ENCODE measurements around the gene HEXB.

The HEXB gene

GRCh38 chr5:74643111-74643562 lies 41.9 kb upstream of the HEXB start:
- Mint-ChIP-seq H3K4me1 (peaks cover 41% of the 10 kb centered on the region), H3K9me3 (no peaks in the 10 kb centered on the region), H3K27ac (no peak overlapping the region), H3K36me3 (ENCODE audit: low read depth) (no peaks in the 10 kb centered on the region), H3K4me3 (no peak overlapping the region), H3K27me3 (ENCODE audit: low read depth, poor library complexity) (peaks cover 15% of the 10 kb centered on the region)
- DNase-seq: no peak
- TF ChIP-seq CTCF (IDR thresholded peaks at IDR 0.05): no peak

GRCh38 chr5:74647096-74647495 lies 37.9 kb upstream of the HEXB start:
- no peak for TF ChIP-seq CTCF (IDR thresholded peaks at IDR 0.05)
- H3K4me3 Mint-ChIP-seq: no peak overlapping the region
- H3K27me3 Mint-ChIP-seq (ENCODE audit: low read depth, poor library complexity): peaks cover 15% of the 10 kb centered on the region
- no peaks in the 10 kb centered on the region for H3K9me3 Mint-ChIP-seq
- H3K4me1 Mint-ChIP-seq: peaks cover 35% of the 10 kb centered on the region
- no peak overlapping the region for H3K27ac Mint-ChIP-seq
- DNase-seq: no peak
- H3K36me3 Mint-ChIP-seq (ENCODE audit: low read depth): no peaks in the 10 kb centered on the region

- no peaks in the 10 kb centered on the region for H3K36me3 Mint-ChIP-seq (ENCODE audit: low read depth)
- no peaks in the 10 kb centered on the region for H3K9me3 Mint-ChIP-seq
- TF ChIP-seq CTCF (IDR thresholded peaks at IDR 0.05): peak; percentile 76
- H3K27me3 Mint-ChIP-seq (ENCODE audit: low read depth, poor library complexity): peaks cover 7% of the 10 kb centered on the region
- peaks cover 21% of the 10 kb centered on the region for H3K4me1 Mint-ChIP-seq
- no peak overlapping the region for H3K27ac Mint-ChIP-seq
- DNase-seq: peak; percentile 36
- peak overlapping the region; percentile 48 for H3K4me3 Mint-ChIP-seq
Observed at GRCh38 chr5:74648835-74649293, 36.2 kb upstream of the HEXB start.

GRCh38 chr5:74649421-74649973 lies 35.5 kb upstream of the HEXB start:
- no peak for TF ChIP-seq CTCF (IDR thresholded peaks at IDR 0.05)
- peaks cover 22% of the 10 kb centered on the region for H3K4me1 Mint-ChIP-seq
- H3K9me3 Mint-ChIP-seq: no peaks in the 10 kb centered on the region
- no peaks in the 10 kb centered on the region for H3K36me3 Mint-ChIP-seq (ENCODE audit: low read depth)
- H3K27me3 Mint-ChIP-seq (ENCODE audit: low read depth, poor library complexity): peaks cover 7% of the 10 kb centered on the region
- H3K27ac Mint-ChIP-seq: no peak overlapping the region
- DNase-seq: no peak
- H3K4me3 Mint-ChIP-seq: no peak overlapping the region

GRCh38 chr5:74651710-74652109 lies 33.3 kb upstream of the HEXB start:
- no peak for DNase-seq
- H3K4me1 Mint-ChIP-seq: peaks cover 26% of the 10 kb centered on the region
- H3K9me3 Mint-ChIP-seq: no peaks in the 10 kb centered on the region
- H3K27ac Mint-ChIP-seq: no peak overlapping the region
- no peaks in the 10 kb centered on the region for H3K36me3 Mint-ChIP-seq (ENCODE audit: low read depth)
- no peak for TF ChIP-seq CTCF (IDR thresholded peaks at IDR 0.05)
- no peak overlapping the region for H3K4me3 Mint-ChIP-seq
- peaks cover 4% of the 10 kb centered on the region for H3K27me3 Mint-ChIP-seq (ENCODE audit: low read depth, poor library complexity)

- Mint-ChIP-seq H3K27me3 (ENCODE audit: low read depth, poor library complexity) (peaks cover 2% of the 10 kb centered on the region), H3K36me3 (ENCODE audit: low read depth) (no peaks in the 10 kb centered on the region), H3K9me3 (no peaks in the 10 kb centered on the region), H3K4me1 (peaks cover 27% of the 10 kb centered on the region), H3K27ac (no peak overlapping the region), H3K4me3 (no peak overlapping the region)
- no peak for TF ChIP-seq CTCF (IDR thresholded peaks at IDR 0.05)
- DNase-seq: no peak
Observed at GRCh38 chr5:74652576-74652975, 32.5 kb upstream of the HEXB start.
